Umbilical cord (tissue), 2 donors: Measurements from ENCODE around the gene NHSL2. TPM values are rescaled to one million over a fixed set of nuclear protein-coding genes. Genes with fewer than 3 reads are reported as not detected.

ENCODE experiments used
- DNase-seq: peaks from one replicate; pipeline ENCODE4 v3.0.0-alpha.2; 2015; ENCODE audit warnings: low spot score
- total RNA-seq: library from RNA; depleted of rRNA; stranded (reverse); fragments of >200 nt; gene quantifications from one replicate; pipeline ENCODE4 v1.2.3, GENCODE V29; 2014; ENCODE audit warnings: low replicate concordance; ENCODE audit not compliant: insufficient read depth

The NHSL2 gene
- total RNA-seq, 1 donor from 2014 or later: 25.3 TPM

- DNase-seq: no peak
Observed at GRCh38 chrX:72105436-72105835, 194.8 kb downstream of the NHSL2 start.

- DNase-seq: no peak
Observed at GRCh38 chrX:72107320-72107719, 196.7 kb downstream of the NHSL2 start.

GRCh38 chrX:72107841-72108595, 197.4 kb downstream of the NHSL2 start:
- no peak for DNase-seq

GRCh38 chrX:72108666-72109065, 198.0 kb downstream of the NHSL2 start:
- no peak for DNase-seq

DNA sequence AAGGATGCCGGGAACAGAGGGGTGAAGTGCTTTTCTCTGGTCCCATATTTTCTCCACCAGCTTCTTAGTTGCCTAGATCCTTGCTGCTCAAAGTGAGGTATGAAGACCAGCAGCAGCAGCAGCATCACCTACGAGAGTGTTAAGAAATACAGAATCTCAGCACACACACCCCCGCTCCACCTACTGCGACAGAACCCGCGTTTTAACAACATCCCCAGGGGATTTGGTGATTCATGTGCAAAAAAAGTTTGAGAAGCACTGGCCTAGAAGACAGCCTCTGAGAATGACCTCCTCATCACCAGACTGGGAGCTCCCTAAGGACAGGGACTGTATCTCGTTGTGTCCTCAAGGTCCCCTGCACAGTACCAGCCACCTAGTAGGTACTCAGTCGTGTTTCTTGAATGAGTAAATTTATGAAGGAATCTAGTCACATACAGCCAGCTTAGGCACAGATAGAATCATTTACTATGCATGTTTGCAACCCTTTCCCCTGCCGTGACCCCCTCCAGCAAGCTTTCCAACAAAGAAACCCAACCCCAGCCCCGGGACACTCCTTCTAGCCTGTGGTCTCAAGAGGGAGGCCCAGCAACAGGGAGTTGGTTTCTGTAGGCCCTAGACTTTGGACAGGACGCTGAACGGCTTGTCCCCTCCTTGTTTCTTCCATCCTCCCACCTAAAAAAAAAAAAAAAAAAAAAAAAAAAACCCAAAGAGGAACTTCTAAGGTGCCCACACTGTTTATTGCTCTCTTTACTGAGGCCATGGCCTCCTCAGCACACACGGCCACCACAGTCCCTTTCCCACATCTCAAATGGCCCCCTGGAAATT, 199.6 kb downstream of the NHSL2 start:
- no peak for DNase-seq

GRCh38 chrX:72110876-72111708, 200.4 kb downstream of the NHSL2 start:
- DNase-seq: no peak

DNA sequence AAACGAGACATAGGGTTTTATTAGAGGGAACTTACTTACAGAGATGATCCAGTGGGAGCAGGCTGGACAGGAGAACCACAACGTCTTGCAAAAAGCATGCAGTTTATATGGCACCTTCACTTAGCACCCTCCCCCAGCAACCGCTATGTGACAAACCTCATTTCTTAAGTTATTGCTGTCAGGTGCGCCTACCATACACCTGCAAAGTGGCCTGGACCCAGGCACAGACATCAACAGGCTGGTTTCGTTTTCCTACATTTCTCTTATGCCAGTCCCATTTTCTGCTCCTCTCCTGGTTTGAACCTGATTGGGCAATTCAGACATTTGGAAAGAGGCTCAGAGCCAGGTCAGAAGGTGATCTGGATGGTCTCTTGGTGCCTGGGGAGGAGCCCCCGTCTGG, 202.8 kb downstream of the NHSL2 start:
- DNase-seq: no peak

- DNase-seq: no peak
Observed at GRCh38 chrX:72114306-72114705, 203.7 kb downstream of the NHSL2 start.

- DNase-seq: no peak
Observed at GRCh38 chrX:72114807-72115206, 204.2 kb downstream of the NHSL2 start.

DNA sequence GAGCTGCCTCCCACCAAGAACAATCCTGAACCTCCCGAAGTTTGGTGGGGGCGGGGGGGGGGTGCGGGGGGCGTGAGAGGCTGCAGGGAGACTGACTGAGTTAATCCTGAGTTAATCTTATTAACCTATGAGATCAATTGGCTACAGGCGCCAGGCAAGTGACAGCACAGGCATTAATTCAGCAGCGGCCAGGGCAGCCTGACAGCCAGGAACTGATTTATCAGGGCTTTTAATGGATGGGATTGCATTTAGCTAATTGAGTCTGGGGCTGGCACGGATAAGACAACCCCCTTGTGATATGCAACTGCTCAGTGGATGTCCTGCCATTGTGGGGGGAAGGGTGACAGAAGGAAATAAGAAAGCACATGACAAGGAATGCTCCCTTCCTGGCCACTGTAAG, 204.7 kb downstream of the NHSL2 start:
- DNase-seq: no peak

- DNase-seq: no peak
Observed at GRCh38 chrX:72117636-72118210, 207.1 kb downstream of the NHSL2 start.

DNA sequence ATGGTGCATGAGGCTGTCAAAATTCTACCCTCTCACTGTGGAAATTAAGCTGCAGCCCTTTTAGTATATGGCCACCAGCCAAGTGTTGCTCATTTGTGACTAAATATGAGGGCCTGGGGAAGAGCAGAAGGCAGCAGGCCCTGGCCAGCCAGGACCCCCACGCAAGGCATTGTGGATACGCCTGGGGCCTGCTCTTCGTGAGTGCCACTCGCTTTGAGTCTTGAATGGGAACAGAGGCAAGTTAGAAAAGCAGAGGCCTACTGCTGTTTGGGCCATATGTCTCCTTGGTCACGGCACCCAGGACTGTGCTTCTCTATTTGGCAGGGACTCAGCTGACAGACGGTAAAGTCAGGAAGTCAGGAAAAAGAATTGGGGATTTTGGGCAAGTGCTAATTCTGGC, 210.2 kb downstream of the NHSL2 start:
- no peak for DNase-seq

- peak; percentile 43 for DNase-seq
Observed at GRCh38 chrX:72121383-72121782, 210.7 kb downstream of the NHSL2 start.

- no peak for DNase-seq
Observed at GRCh38 chrX:72122621-72123337, 212.1 kb downstream of the NHSL2 start.

GRCh38 chrX:72123471-72124185, 213.0 kb downstream of the NHSL2 start:
- peak; percentile 92 for DNase-seq

DNA sequence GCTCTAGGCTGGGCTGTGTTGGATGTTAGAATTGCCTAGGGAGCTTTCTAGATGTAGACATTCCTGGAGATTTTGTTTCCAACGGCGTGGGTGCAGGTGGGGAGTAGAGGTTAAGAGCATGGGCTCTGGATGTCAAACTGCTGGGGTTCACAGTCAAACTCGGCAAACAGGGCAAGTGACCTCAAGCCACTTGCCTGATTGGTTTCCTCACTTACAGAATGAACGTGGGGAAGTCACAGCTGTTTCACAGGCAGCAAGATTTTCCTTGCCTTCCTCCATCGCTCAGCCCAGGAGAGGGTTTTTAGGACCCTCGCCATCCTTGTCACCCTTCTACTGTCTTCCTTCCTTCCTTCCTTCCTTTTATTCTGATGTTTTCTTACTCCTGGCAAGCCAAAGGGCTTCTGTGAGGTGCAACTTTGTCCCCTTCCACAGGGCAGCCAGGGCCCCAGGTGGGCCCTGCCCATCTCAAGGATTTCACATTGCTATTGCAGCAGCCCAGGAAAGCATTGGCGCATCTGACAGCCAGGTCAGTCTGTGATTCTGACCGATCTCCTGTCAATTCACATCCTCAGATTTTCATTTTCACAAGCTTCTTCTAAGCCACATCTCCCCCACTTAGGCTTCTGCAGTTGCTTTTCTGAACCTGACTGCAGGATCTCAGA, 214.0 kb downstream of the NHSL2 start:
- no peak for DNase-seq

DNA sequence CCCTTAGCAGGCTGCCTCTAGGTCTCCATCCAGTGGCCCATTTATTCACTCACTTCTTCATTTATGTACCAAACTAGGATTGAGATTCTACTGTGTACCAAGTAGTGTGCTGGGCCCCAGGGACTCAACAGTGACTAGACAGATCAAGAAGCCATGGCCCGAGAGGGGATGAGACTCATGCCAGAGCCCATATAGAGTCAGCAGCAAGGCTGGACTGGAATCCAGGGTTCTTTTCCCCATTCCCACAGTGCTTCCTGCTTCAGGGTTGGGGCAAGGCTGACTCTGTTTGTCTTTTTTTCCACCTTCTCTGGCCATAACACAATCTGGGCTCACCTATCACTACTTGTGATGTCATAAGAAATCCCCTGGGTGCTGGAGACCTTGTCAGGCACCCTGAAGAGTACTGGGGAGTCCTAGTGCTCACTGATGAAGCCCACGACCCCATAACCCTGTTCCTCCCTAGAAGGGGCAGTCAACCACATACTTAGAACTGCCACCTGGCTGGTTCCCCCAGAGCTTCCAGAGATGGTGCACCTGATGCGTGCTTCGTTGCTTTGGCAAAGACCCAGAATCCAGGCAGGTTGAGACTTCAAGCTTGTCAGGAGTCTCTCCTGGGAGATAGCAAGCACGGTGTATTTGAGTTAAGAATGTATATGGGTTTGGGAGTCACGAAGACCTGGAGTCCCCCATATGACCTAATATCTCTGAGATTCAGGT, 214.8 kb downstream of the NHSL2 start:
- no peak for DNase-seq

- peak; percentile 16 for DNase-seq
Observed at GRCh38 chrX:72126048-72126415, 215.4 kb downstream of the NHSL2 start.

- DNase-seq: peak; percentile 92
Observed at GRCh38 chrX:72126539-72127140, 216.0 kb downstream of the NHSL2 start.
